Esophagus muscularis mucosa (tissue), 4 donors: ENCODE data around the gene GATA3.

Experiments
- CTCF ChIP-seq, 3 experiments: fragments of 200-600 bp in 2 of 3; fragments of 450-650 bp in 1 of 3; sonication (generic) in 2 of 3; IDR thresholded peaks; one replicate each; pipeline ENCODE4 v1.5.1; 2017 to 2019; ENCODE audit warnings: antibody characterized with exemption in 3 of 3, mild to moderate bottlenecking in 2 of 3, moderate library complexity in 1 of 3
- EP300 ChIP-seq: sonication (generic); formaldehyde crosslinking; IDR thresholded peaks from one replicate; pipeline ENCODE4 v1.6.1; 2017; ENCODE audit warnings: antibody characterized with exemption
- POLR2A ChIP-seq: fragments of 450-650 bp; IDR thresholded peaks from one replicate; pipeline ENCODE4 v1.6.1; 2017; ENCODE audit warnings: antibody characterized with exemption, moderate library complexity, mild to moderate bottlenecking, low read depth

GRCh38 chr10:8042721-8043568, 11.5 kb upstream of the GATA3 start:
- TF ChIP-seq POLR2A (no peak), EP300 (no peak), CTCF (IDR thresholded peaks at IDR 0.05) (no peak)
